ENCODE results near the gene TTC31. TPM values are rescaled to one million over a fixed set of nuclear protein-coding genes. Genes with fewer than 3 reads are reported as not detected.

Gene TTC31
- total RNA-seq, 1 experiment from 2014 or later, result 26.4 TPM

- Histone ChIP-seq H3K4me1 (ENCODE audit: control insufficient read depth in 1 of 2, insufficient read depth in 2 of 2, low read length in 2 of 2) (peaks cover 29 to 47% of the 10 kb centered on the region in 2 experiments), H3K4me2 (ENCODE audit: low read length) (peak overlapping the region; percentile 91), H3K9ac (ENCODE audit: low read length) (peak overlapping the region; percentile 78), H3K27ac (ENCODE audit: low read depth, low read length) (peak overlapping the region; percentile 99), H3K79me2 (ENCODE audit: insufficient read depth, low read length) (peaks cover 45% of the 10 kb centered on the region), H3K9me3 (ENCODE audit: control insufficient read depth in 1 of 2, insufficient read depth in 1 of 2, low read depth in 1 of 2, low read length in 2 of 2) (no peaks in the 10 kb centered on the region), H3K27me3 (ENCODE audit: insufficient read depth, low read length) (no peaks in the 10 kb centered on the region), H4K20me1 (ENCODE audit: insufficient read depth) (no peaks in the 10 kb centered on the region; the same call in 1 of the 2 replicates), H2AFZ (ENCODE audit: low read depth, low read length, poor library complexity, severe bottlenecking) (no peak overlapping the region), H3K9me2 (ENCODE audit: insufficient read depth) (no peaks in the 10 kb centered on the region), H3K4me3 (replicated peaks in 1 of 2; ENCODE audit: low read depth in 1 of 2, low read length in 2 of 2) (peak overlapping the region; percentile 66 to 69), H3K36me3 (ENCODE audit: control insufficient read depth in 1 of 2, insufficient read depth in 2 of 2, low read length in 2 of 2) (peaks cover 0 to 13% of the 10 kb centered on the region in 2 experiments; a peak in 1 of 4 replicates)
- CTCF ChIA-PET, result interaction anchor here (1.3 to 1.4 kb wide), 3 partner anchors 41 to 106 kb away, joined by 3 to 6 read pairs (median 4); partner anchors contain the start of genes CCDC142 and TTC31
- ATAC-seq, result peak; percentile 9
- POLR2A ChIA-PET, result interaction anchor here (0.7 to 1.7 kb wide), 8 partner anchors 7 to 50 kb away, joined by 3 to 10 read pairs (median 4); partner anchors contain the start of genes INO80B and MRPL53
- DNase-seq (ENCODE audit: low read depth, low spot score), result no peak
- RAD21 ChIA-PET (ENCODE audit: low non-redundant PET in 1 of 2, low total read pairs in 2 of 2, uncharacterized antibody in 2 of 2, unreplicated experiment in 2 of 2), result no interaction called here
- intact Hi-C loops (cut with micrococcal nuclease), result no loop called here
- TF ChIP-seq POLR2AphosphoS5 (IDR thresholded peaks at IDR 0.05; ENCODE audit: low read depth, low read length) (no peak), ZFX (IDR thresholded peaks at IDR 0.05) (peak; percentile 58)
- TSS peak; percentile 46 for BruUV-seq (replicated peaks)
These were observed 41.7 kb upstream of the TTC31 start for GRCh38 chr2:74441170-74441689.

- Histone ChIP-seq H3K9me2 (ENCODE audit: insufficient read depth) (no peaks in the 10 kb centered on the region), H3K36me3 (ENCODE audit: control insufficient read depth in 1 of 2, insufficient read depth in 2 of 2, low read length in 2 of 2) (peaks cover 0 to 13% of the 10 kb centered on the region in 2 experiments; a peak in 1 of 4 replicates), H3K27ac (ENCODE audit: low read depth, low read length) (peak within 1 kb of the TSS; percentile 99), H3K4me3 (replicated peaks in 1 of 2; ENCODE audit: low read depth in 1 of 2, low read length in 2 of 2) (peak within 1 kb of the TSS; percentile 66 to 69), H2AFZ (ENCODE audit: low read depth, low read length, poor library complexity, severe bottlenecking) (peak within 1 kb of the TSS; percentile 13), H3K4me1 (ENCODE audit: control insufficient read depth in 1 of 2, insufficient read depth in 2 of 2, low read length in 2 of 2) (peaks cover 29 to 47% of the 10 kb centered on the region in 2 experiments), H3K9me3 (ENCODE audit: control insufficient read depth in 1 of 2, insufficient read depth in 1 of 2, low read depth in 1 of 2, low read length in 2 of 2) (no peaks in the 10 kb centered on the region), H3K9ac (ENCODE audit: low read length) (peak within 1 kb of the TSS; percentile 78), H3K4me2 (ENCODE audit: low read length) (peak within 1 kb of the TSS; percentile 91), H4K20me1 (ENCODE audit: insufficient read depth) (no peaks in the 10 kb centered on the region; the same call in 1 of the 2 replicates), H3K79me2 (ENCODE audit: insufficient read depth, low read length) (peaks cover 39% of the 10 kb centered on the region), H3K27me3 (ENCODE audit: insufficient read depth, low read length) (no peaks in the 10 kb centered on the region)
- no peak for TF ChIP-seq SP1 (IDR thresholded peaks at IDR 0.05; ENCODE audit: low read depth)
- peak; percentile 30 for TF ChIP-seq ZBTB33 (IDR thresholded peaks at IDR 0.05; ENCODE audit: extremely low read depth, insufficient replicate concordance, low read length)
- TF ChIP-seq POLR2AphosphoS5 (IDR thresholded peaks at IDR 0.05; ENCODE audit: low read depth, low read length), result peak; percentile 80
- TF ChIP-seq ZFX (IDR thresholded peaks at IDR 0.05), result peak; percentile 46; the same call in 1 of the 2 replicates
- TF ChIP-seq TCF7L2 (IDR thresholded peaks at IDR 0.05; ENCODE audit: borderline replicate concordance, extremely low read depth, insufficient read depth, insufficient read length), result peak; percentile 91
- BruUV-seq (replicated peaks), result no TSS peak
- DNase-seq (ENCODE audit: low read depth, low spot score), result peak; percentile 82
- ChIA-PET POLR2A (interaction anchor here (0.9 to 3.0 kb wide), 8 partner anchors 10 to 62 kb away, joined by 3 to 13 read pairs (median 4); partner anchors contain the start of genes DCTN1, INO80B and WBP1), RAD21 (ENCODE audit: low non-redundant PET in 1 of 2, low total read pairs in 2 of 2, uncharacterized antibody in 2 of 2, unreplicated experiment in 2 of 2) (no interaction called here), CTCF (no interaction called here)
- ATAC-seq, result peak; percentile 60
- intact Hi-C loops (cut with micrococcal nuclease), result no loop called here
These were observed 41.0 kb upstream of the TTC31 start, which contains the start of gene RTKN for GRCh38 chr2:74441690-74442482. Gene RTKN (minus strand): TSS chr2:74441937. CDS start chr2:74441816, 121 bp downstream.
